ENCODE measurements around the gene VSTM2B. TPM values are rescaled to one million over a fixed set of nuclear protein-coding genes. Genes with fewer than 3 reads are reported as not detected.
A peak's percentile ranks its signal among the peaks of the same experiment; 100 is the strongest.

The VSTM2B gene
- total RNA-seq, 1 experiment from 2014 or later, result not detected

DNA sequence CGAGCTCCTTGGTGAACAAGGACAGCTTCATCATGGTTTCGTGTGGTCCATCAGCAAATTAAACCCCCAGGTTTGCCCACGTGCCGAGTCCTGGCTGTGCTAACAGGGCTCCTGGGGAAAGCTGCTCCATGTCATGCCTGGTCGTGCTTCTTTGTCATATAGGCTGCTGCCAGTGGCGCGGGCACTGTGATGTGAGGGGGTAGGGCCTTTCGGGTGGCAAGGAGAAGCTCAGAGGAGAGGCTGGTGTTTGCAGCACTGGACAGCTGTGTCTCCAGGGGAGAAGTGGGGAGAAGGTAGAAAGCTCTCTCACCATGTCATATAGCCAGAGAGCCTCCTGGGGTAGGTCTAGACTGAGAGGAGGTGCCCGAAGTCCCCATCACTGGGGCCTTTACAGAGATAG, 13.3 kb downstream of the VSTM2B start:
- H3K4me3 Mint-ChIP-seq (ENCODE audit: unreplicated experiment), result no peak overlapping the region
- no peaks in the 10 kb centered on the region for H3K27me3 Mint-ChIP-seq (ENCODE audit: insufficient read depth, unreplicated experiment)
- H3K27ac Mint-ChIP-seq (ENCODE audit: unreplicated experiment), result no peak overlapping the region
- TF ChIP-seq, protein P1, sequence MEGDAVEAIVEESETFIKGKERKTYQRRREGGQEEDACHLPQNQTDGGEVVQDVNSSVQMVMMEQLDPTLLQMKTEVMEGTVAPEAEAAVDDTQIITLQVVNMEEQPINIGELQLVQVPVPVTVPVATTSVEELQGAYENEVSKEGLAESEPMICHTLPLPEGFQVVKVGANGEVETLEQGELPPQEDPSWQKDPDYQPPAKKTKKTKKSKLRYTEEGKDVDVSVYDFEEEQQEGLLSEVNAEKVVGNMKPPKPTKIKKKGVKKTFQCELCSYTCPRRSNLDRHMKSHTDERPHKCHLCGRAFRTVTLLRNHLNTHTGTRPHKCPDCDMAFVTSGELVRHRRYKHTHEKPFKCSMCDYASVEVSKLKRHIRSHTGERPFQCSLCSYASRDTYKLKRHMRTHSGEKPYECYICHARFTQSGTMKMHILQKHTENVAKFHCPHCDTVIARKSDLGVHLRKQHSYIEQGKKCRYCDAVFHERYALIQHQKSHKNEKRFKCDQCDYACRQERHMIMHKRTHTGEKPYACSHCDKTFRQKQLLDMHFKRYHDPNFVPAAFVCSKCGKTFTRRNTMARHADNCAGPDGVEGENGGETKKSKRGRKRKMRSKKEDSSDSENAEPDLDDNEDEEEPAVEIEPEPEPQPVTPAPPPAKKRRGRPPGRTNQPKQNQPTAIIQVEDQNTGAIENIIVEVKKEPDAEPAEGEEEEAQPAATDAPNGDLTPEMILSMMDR (IDR thresholded peaks at IDR 0.05; ENCODE audit: insufficient read depth in 1 of 2, low read depth in 1 of 2, low read length in 1 of 2, severe bottlenecking in 1 of 2, unreplicated experiment in 1 of 2), result no peak
- peak in 1 of 2 experiments; percentile 11 for DNase-seq
- H3K4me1 Mint-ChIP-seq (ENCODE audit: low read depth, unreplicated experiment), result no peaks in the 10 kb centered on the region
- Histone ChIP-seq H3K4me1 (no peaks in the 10 kb centered on the region), H3K27me3 (replicated peaks; ENCODE audit: control insufficient read depth, insufficient read depth, low read length) (no peaks in the 10 kb centered on the region), H3K36me3 (ENCODE audit: control insufficient read depth, insufficient read depth, low read length) (no peaks in the 10 kb centered on the region), H3K9me3 (no peaks in the 10 kb centered on the region), H3K4me3 (ENCODE audit: low read depth, low read length) (no peak overlapping the region)
- BruUV-seq (replicated peaks), result no TSS peak
- intact Hi-C loops (cut with micrococcal nuclease; ENCODE audit: unreplicated experiment), result no loop called here
- ChIA-PET POLR2A (no interaction called here), CTCF (no interaction called here)
- H3K9me3 Mint-ChIP-seq (ENCODE audit: unreplicated experiment), result no peaks in the 10 kb centered on the region
- H3K36me3 Mint-ChIP-seq (ENCODE audit: insufficient read depth, unreplicated experiment), result no peaks in the 10 kb centered on the region

DNA sequence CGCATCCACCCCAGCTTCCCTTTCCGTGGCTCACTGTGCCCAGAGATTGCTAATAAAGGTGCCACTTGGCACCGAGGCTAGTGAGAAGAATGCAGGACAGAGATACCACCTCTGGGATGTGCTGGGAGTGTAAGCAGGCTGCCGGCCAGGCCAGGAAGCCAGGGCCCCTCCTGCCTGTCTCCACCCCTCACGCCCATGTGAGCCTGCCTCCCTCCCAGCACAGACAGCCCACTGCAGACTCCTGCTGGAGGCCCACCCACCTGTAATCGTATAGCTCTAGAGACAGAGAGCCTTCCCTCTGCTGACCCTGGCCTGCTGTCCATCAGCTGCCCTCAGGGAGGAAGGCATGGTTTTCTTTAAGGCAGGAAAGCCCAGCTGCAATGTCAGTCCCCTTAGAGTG, 13.9 kb downstream of the VSTM2B start:
- no peaks in the 10 kb centered on the region for H3K9me3 ChIP-seq
- H3K4me3 ChIP-seq (ENCODE audit: low read depth, low read length), result no peak overlapping the region
- H3K27me3 Mint-ChIP-seq (ENCODE audit: insufficient read depth, unreplicated experiment), result no peaks in the 10 kb centered on the region
- H3K9me3 Mint-ChIP-seq (ENCODE audit: unreplicated experiment), result no peaks in the 10 kb centered on the region
- H3K36me3 Mint-ChIP-seq (ENCODE audit: insufficient read depth, unreplicated experiment), result peaks cover under 1% of the 10 kb centered on the region
- H3K27ac Mint-ChIP-seq (ENCODE audit: unreplicated experiment), result no peak overlapping the region
- H3K4me1 Mint-ChIP-seq (ENCODE audit: low read depth, unreplicated experiment), result no peaks in the 10 kb centered on the region
- H3K27me3 ChIP-seq (replicated peaks; ENCODE audit: control insufficient read depth, insufficient read depth, low read length), result no peaks in the 10 kb centered on the region
- no peaks in the 10 kb centered on the region for H3K4me1 ChIP-seq
- H3K4me3 Mint-ChIP-seq (ENCODE audit: unreplicated experiment), result no peak overlapping the region
- H3K36me3 ChIP-seq (ENCODE audit: control insufficient read depth, insufficient read depth, low read length), result no peaks in the 10 kb centered on the region
- DNase-seq, result peak in 1 of 2 experiments; percentile 21
- POLR2A ChIA-PET, result no interaction called here
- BruUV-seq (replicated peaks), result no TSS peak
- CTCF ChIA-PET, result no interaction called here
- TF ChIP-seq, protein P1 (IDR thresholded peaks at IDR 0.05; ENCODE audit: insufficient read depth in 1 of 2, low read depth in 1 of 2, low read length in 1 of 2, severe bottlenecking in 1 of 2, unreplicated experiment in 1 of 2), result no peak
- intact Hi-C loops (cut with micrococcal nuclease; ENCODE audit: unreplicated experiment), result no loop called here

DNA sequence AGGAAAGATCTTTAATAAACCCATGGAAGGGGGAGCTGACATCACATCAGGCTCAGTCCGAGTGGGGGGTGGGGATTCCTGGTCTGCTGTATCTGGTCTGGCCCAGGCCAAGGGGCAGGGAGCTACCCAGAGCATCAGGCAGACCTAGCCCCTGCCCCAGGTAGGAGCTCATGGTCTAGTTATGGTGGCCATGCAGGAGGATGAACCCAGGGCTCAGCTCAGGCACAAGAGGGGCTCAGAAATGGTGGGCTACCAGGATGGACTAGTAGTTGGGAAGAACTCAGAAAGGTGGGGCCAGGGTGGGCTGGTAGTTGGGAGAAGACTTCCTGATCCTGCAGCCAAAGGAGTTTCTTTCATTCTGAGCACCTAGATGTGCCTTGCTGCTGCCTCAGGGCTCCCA, 14.3 kb downstream of the VSTM2B start:
- Mint-ChIP-seq H3K36me3 (ENCODE audit: insufficient read depth, unreplicated experiment) (peaks cover 4% of the 10 kb centered on the region), H3K4me1 (ENCODE audit: low read depth, unreplicated experiment) (no peaks in the 10 kb centered on the region), H3K27me3 (ENCODE audit: insufficient read depth, unreplicated experiment) (no peaks in the 10 kb centered on the region), H3K4me3 (ENCODE audit: unreplicated experiment) (no peak overlapping the region), H3K9me3 (ENCODE audit: unreplicated experiment) (no peaks in the 10 kb centered on the region), H3K27ac (ENCODE audit: unreplicated experiment) (no peak overlapping the region)
- POLR2A ChIA-PET, result no interaction called here
- TF ChIP-seq, protein P1 (IDR thresholded peaks at IDR 0.05; ENCODE audit: insufficient read depth in 1 of 2, low read depth in 1 of 2, low read length in 1 of 2, severe bottlenecking in 1 of 2, unreplicated experiment in 1 of 2), result no peak
- Histone ChIP-seq H3K9me3 (no peaks in the 10 kb centered on the region), H3K4me3 (ENCODE audit: low read depth, low read length) (no peak overlapping the region), H3K36me3 (ENCODE audit: control insufficient read depth, insufficient read depth, low read length) (no peaks in the 10 kb centered on the region), H3K27me3 (replicated peaks; ENCODE audit: control insufficient read depth, insufficient read depth, low read length) (no peaks in the 10 kb centered on the region), H3K4me1 (no peaks in the 10 kb centered on the region)
- peak in 1 of 2 experiments; percentile 7 for DNase-seq
- BruUV-seq (replicated peaks), result no TSS peak
- intact Hi-C loops (cut with micrococcal nuclease; ENCODE audit: unreplicated experiment), result no loop called here
- CTCF ChIA-PET, result no interaction called here

All from Caco-2 (cell line).